ENCODE results near the gene LMCD1.
"Not testable (repeated sequence)": the region's sequence is repeated elsewhere in the genome, so short reads cannot be mapped to it uniquely, and the experiment has no call there.

Gene LMCD1

DNA sequence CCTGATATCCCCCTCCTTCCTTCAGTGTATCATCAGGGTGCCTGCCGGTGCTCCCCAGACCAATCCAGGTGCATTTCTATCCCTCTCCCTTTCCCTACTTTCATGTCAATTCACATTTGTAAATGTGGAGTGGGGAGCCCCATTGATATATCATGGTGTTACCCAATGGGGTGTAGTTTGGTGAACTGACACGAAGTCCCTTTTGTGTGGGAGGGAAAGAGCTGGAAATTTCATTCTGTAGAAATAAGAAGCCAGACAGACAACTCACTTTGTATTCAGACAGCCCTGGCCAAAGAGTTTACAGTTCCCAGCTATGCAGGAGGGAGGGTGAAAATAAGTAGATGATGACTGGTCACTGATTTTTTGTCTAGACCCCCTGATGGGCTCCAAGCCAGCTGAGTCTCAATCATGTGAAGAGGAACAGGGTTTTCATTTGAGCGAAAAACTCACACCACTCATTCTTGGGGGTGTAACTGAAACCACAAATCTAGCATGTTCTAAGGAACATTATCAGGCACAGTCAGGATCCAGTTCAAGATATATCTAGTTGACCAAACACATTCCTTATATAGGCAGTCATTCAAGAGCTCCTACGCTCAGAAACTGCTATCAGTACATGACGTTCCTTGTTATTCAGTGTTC, 58.9 kb downstream of the LMCD1 start:
- DNase-seq (ENCODE audit: low spot score), result peak; percentile 73

DNA sequence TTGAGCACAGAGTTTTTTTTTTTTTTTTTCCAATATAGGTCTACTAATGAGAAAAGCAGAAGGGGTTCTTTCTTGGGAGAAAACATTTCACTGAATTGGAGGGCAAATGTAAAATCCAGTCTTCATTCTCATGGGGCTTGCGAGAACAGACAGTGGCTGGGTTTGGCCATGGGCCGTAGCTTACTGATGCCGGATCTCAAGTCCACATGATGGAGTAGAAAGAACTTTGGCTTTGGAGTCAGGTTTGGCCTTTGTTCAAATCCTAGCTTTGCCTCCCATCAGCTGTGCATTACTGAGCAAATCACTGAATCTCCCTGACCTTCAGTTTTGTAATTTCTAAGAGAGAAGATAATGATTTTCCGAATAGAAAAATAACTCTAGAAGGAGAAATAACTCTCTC, 59.7 kb downstream of the LMCD1 start:
- no peak for DNase-seq (ENCODE audit: low spot score)

DNA sequence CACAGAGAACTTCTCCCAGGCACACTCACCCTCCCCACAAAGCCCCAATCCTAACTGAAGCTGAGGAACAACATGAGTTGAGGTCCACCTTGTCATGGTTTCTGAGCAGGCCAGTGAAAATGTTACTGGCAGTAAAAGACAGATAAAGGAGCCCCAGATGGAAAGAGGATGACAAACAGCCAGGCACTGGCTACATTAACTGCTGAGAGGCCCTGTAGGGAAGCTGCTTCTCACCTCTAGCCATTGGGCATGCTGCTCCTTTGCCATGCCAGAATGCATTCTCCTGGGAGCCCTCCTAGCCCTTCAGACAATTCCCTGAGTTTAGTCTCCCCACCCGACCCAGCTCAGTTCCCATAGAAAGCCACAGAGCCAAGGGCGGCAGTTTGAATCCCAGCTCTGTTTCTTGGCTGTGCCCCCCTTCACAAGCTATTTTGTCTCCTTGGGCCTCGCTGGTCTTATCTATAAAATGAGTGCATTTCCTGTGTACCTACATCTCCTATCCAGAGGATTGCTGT, 60.5 kb downstream of the LMCD1 start:
- DNase-seq (ENCODE audit: low spot score), result no peak

DNA sequence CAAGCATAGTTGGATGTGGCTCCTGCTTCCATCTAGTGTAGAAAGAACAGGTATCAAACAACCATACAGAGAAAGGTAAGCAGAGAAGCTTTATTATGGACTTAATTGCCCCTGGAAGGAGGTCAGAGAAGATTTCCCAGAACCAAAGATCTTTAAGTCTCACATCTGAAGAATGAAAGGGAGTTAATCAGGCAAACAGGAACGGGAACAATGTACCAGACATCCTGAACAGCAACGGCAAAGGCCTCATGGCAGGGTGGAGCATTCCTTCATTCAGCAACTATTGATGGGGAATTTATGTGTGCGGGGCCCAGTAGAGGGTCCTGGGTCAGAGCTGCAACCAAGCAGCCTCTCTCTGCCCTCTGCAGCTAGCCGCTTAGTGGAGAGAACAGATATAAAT, 61.5 kb downstream of the LMCD1 start:
- DNase-seq (ENCODE audit: low spot score), result no peak

DNA sequence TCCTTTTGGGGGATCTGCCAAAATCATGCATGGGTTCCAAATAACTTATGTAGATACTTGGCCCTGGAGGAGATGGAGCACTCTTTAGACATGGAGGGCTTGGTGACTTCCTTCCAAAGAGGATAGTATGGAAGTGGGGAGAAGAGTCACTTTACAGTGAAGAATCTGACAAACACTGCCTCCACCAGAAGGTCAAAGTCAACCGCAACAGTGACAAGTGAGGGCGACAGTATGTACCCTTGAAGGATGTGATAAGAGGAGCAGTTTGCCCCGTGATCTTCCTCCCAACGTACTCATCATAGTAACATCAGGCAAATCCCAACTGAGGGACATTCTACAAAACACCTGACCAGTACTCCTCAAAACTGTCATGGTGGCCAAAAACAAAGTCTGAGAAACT, 62.0 kb downstream of the LMCD1 start:
- no peak for DNase-seq (ENCODE audit: low spot score)

DNA sequence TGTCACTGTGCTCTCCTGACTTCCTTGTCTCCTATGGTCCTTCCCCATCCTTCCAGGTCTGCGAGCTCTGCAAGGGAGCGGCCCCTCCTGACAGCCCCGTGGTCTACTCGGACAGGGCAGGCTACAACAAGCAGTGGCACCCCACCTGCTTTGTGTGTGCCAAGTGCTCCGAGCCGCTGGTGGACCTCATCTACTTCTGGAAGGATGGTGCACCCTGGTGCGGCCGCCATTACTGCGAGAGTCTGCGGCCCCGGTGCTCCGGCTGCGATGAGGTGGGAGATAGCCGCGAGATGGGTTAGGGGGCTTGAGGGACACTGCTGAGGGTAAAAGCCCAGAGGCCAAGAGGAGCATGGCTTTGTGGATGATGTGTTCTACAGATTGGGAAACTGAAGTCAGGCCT, 63.8 kb downstream of the LMCD1 start:
- no peak for DNase-seq (ENCODE audit: low spot score)

DNA sequence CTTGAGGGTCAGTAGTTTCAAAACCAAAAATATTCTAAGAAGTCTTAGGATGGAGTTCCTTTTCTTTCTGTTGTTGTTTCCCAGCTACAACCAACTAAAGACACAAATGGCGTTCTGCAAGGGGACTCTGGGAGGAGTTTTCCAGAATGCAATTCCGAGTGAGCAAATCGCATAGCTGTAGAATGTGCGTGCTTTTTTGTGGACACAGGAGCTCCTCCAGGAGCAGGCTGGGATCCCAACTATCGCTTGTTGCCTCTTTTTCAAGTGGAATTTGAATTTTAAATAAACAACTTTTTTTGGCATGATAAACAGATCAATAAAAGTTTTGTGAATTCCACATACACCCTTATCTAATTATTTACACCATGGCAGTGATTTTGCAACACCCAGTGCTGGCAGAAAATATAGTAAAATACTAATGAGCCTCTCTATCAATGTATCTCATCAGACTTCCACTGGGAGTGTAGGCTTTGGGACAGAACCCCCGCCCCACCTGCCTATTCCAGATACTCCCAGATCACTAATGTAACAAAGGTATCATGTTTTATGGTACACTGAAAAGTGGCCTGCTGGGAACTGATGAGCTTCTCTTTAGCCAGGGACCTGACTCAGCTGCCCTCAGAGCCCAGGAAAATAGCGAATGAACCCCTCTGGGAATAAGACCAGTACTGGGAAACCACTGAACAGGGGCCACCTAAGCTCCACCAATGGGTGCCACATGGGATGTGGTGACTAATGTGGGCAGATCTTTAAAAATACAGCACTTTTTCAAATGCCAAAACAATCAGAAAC, 66.4 kb downstream of the LMCD1 start:
- DNase-seq (ENCODE audit: low spot score), result no peak

DNA sequence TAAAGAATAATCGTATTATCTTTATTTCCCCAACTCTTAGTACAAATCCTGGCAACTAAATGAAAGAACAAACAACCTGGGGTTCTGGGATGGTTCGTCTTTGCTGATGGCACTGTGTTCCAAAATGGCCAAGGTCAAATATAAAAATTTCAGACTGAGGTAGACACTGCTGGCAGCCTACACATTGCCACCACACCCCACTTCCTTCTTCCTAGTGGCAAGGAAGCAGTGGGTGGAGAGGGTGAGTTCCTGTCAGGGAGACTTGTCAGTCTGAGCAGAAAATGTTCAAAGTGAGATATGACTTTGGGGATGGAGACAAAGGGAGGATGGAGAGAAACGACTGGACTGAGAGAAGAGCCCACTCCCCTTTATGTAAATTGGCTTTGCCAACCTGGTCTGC, 69.6 kb downstream of the LMCD1 start:
- DNase-seq (ENCODE audit: low spot score), result no peak

DNA sequence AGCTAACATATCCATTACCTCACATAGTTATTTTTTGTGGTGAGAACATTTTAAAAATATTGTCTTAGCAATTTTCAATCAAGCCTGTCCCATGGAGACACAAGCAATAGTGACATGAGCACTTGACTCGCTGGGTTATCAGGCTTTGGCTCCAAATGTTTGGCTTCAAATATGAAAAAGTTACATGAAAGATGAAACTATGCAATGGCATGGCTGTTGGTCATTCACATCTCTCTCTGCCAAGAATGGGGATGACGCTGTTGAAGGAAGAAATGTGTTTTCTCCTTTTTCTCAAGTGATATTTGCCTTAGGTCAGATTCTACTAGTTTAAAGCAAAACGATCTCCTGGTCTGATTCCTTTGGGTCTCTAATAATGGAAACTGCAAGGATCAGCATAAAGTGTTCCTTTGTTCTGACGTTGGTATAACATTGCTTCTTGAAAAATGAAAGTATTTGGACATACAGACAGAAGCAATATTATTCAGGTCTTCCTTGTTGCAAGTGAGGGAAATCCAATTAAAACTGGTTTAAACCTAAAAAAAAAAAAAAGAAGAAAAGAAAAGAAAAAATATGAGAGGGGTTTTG, 71.8 kb downstream of the LMCD1 start:
- no peak for DNase-seq (ENCODE audit: low spot score)

DNA sequence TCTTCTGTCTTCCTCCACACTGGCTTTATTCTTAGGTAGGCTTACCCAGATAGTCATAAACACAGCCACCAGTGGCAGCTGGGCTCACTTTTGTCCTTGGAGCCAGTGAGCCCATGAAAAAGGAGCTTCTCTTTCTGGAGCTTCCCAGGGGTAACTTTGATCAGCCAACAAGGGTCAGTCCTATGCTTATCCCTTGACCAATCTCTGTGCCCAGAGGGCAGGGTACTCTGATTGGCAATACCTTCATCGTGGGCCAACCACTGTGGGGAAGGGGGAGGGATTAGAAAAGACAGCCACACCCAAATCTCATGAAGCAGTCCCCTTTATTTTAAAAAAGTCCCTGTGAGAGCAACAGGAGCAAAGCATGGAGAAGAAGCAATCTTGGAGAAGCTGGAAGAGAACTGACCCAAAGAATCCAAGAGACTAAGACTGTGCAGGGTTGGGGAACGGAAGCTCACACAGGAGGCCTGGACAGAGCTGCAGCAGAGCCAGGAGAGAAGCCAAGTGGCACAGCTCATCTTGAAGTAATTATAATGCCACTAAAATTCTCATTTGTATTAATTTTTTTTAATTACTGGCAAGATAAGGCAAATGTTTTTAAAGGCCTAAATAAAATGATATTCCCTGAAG, 72.5 kb downstream of the LMCD1 start:
- DNase-seq (ENCODE audit: low spot score), result no peak

DNA sequence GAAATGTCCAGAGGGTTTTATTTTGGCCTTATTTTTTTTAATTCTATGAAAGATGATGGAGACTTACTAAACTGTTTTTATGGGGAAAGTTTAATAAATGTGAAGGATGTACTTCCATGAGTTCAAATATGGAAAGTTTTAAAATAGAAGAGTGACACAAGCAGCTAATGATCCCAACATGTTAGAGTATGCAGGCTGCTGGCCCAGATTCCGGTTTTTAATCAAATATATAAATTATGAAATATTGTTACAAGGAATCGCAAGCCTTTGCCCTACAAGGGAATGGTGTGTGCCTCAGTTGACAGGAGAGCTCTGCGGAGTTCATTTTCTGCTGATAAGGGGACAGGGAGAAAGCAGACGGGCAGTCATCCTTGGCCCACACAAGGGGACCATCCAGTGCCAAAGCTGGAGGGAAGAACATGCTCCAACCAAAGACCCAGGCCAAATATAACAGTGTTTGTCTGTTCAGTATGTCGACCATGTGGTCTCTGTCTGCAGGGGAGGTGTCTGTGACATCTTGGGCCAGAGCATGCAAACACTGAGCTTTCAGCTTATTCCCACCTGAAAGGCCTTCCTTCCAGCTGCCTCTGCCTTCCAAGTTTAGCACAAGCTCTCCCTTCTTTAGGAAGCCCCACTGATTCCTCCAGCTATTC, 73.2 kb downstream of the LMCD1 start:
- DNase-seq (ENCODE audit: low spot score), result no peak

DNA sequence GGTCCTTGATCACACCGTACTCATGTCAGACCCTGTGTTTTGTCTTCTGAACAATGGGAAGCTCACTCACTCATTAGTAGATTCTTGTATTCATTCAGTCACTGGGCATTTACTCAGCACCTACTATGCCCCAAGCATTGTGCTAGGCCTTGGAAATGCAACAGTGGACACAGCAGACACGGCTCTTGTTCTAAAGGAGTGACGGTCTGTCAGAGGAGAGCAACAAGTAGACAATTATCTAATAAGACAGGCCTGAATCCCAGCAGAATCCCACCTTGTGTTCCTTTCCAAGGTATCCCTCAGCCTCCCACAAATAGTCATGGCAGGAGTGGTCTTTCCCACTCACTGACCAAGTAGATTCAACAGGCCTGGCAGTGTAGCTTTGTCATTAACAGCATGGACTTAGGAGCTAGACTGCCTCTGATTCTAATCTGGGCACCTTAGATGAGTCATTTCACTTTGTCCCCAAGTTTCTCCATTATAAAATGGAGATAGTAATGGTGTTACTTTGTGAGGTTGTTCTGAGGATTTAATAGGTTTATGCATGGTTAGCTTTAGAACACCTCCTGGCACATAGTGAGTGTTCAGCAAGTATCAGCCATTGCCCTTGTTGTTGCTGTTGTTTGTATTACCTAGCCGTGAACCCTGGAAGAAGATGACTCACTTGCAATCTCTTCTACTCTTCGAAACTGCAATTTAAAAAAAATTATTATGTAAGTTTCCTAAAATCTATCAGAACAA, 73.9 kb downstream of the LMCD1 start:
- DNase-seq (ENCODE audit: low spot score), result peak; percentile 55

DNA sequence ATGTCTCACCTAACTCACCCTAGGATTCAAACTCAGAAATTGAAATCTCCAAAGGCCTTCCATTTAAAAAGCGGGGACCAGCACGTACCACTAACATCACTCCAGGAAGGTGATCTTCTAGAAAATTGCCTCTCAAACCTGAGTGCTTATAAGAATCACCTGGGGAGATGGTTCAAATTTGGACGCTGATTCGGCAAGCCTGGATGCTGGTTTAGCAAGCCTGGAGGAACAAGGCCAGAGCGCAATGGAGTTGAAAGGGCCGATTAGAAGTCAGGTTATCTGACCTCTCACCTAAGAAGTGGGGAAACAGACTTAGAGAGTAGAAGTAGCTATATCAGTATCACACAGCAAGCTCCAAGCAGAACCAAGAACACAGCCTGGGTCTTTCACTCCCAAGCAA, 74.8 kb downstream of the LMCD1 start:
- DNase-seq (ENCODE audit: low spot score), result no peak

DNA sequence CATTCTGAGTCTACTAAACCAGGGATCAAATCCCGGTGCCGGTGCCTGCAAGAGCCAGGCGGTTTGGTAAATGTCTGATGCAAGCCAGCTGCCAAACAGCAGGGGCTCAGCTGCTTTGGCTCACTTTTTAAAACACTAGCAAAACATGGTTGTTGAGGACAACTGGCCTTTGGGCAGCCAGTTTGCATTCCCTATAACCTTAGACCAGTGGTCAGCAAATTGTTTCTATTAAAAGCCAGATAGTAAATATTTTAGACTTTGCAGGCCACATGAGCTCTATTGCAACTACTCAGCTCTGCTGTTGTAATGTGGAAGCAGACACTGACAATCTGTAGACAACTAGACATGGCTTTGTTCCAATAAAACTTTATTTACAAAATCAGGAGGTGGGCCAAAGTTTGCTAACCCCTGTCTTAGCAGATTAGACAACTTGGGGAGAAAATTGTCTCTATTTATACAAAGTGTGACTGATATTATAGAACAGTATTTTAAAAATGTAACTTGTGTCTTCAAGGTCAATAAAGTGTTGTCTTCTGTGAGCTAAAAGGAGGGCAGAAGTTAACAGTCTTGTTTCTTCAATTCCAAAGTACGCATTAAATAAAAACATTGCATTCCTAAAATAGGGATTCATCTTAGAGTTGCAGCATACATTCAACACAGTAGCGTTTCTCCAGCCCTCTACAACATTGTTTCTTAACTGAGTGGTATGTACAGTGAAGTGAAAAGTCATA, 75.4 kb downstream of the LMCD1 start:
- DNase-seq (ENCODE audit: low spot score), result no peak

DNA sequence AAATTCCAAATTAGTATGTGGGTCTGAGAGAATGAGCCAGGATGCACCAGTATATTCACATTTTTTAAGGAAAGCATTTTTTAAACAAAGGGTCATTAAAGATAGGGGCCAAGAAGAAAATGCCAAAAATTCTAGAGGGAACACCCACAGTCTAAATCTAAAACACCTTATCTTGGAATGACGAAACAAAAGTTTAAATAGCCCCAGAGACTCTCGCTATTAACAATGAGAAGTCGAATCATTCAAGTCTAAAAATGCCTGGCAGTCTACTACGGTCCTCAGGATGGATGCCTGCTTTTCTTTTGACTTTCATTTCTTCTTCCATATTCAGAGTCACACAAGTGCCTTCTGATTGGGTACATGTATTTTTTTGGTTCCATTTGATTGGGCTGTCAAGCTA, 76.7 kb downstream of the LMCD1 start:
- DNase-seq (ENCODE audit: low spot score), result no peak

DNA sequence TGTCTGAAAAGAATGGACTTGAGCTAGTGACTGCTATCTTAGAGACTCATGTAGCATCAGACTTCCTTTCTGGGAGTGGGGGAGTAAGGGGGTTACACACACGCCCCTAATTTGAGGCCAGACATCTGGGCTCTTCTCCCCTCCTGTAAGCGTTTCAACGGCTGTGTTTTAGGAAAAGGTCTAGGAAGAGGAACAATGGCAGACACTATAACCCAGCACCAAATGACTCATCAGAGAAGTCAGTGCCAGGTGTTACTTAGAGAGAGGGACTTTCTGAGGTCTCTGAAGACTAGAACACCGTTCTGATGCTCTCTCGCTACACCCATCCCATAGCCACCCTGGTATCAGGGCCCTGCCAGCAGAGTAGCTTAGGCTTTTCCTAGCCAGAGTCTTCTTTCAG, 77.5 kb downstream of the LMCD1 start:
- no peak for DNase-seq (ENCODE audit: low spot score)

DNA sequence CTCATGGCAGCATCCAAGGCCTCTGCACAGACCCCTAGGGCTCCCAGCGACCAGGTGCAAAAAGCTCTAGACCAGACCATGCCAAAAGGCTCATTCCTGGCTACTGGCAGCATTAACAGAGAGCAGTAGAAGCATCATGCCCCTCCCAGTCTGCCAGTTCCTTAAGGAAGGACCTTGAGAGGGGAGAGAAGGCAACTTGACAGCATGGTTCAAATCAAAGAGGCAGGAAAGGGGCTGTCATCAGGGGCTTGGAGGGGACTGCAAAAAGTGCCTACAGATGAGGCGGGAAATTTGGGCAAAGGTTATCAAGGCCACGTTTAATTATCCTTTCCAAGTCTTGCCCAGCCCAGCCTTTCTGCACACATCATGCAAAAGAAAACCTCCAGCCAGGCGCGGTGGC, 78.3 kb downstream of the LMCD1 start:
- DNase-seq (ENCODE audit: low spot score), result no peak

DNA sequence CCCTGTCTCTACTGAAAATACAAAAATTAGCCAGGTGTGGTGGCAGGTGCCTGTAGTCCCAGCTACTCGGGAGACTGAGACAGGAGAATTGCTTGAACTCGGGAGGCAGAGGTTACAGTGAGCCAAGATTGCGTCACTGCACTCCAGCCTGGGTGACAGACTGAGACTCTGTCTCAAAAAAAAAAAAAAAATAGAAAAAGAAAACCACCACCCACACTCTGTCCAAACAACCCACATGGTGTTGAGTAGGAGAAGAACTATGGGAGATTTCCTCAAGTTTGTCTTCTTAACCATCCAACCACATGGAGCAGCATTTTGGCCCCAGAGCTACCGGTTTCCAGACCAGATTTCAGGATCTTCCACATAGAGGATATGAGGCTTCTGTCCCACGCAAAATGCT, 78.8 kb downstream of the LMCD1 start:
- not testable (repeated sequence) for DNase-seq (ENCODE audit: low spot score)

DNA sequence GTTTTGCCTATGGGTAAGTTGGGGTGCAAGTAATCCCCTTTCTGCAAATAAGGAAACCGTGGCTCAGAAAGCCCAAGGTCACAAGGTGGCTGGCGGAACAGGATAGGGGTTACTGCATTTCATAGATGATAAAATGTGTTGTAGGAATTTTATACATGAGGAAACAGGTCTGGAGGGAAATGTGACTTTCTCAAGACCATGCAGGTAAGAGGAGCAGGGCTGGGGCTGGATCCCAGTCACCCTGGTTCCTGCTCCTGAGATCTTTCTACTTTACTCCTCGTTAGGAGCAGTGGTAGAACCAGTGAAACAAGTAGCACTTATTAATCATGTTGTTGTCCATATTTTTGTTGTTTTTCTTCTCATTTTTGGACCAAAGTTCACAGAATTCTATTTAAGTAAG, 79.8 kb downstream of the LMCD1 start:
- DNase-seq (ENCODE audit: low spot score), result no peak

DNA sequence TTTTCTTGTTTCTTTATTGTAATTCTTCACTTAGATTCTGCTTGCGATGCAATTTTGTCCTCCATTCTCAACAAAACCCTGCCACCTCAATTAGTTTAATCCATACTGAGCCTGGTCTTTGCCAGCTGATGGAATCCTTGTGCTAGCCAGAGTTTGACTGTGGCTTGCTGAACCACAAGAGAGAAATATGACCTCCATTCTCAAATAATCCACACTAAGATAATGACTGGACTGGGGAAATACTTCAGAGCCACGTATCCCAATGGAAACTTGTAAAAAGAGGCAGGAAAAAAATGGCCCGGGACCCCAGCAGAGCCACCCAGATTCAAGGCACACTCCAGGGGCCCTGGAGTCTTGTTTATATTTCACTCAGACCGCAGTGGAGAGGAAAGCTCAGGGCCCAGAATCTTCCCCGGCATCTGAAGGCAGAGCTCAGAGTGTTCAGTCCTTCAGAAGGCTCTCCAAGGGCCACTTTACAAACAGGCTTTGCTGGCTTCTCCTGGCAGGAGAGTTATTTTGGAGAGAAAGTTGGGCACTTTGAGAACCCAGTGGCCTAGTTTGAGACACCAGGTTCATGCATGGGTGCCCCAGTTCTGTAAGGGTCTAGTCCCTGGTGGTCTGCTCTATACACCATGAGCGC, 80.3 kb downstream of the LMCD1 start:
- DNase-seq (ENCODE audit: low spot score), result no peak
